Stimulated activated naive CD8-positive, alpha-beta T cell treated with anti-CD3 and anti-CD28 coated beads, Interleukin-15, amount 100 ng/mL, for 72 hours (primary cell): Measurements from ENCODE around the gene ELOF1.

ENCODE experiments used
- ATAC-seq: fragments of 150-1000 bp; cut with Tn5 transposase; 2 replicates; pipeline ENCODE4 v1.10.0; 2021; ENCODE audit warnings: mild to moderate bottlenecking, moderate library complexity
- DNase-seq, 2 donors: peaks; one replicate each; pipeline ENCODE4 v3.0.0; 2021 to 2022
- H3K27ac Mint-ChIP-seq, 2 donors: one replicate each; pipeline ENCODE4 v1.8.0; 2022; ENCODE audit warnings: mild to moderate bottlenecking in 2 of 2, mixed read lengths in 2 of 2, moderate library complexity in 2 of 2
- H3K27me3 Mint-ChIP-seq: one replicate; pipeline ENCODE4 v1.8.0; 2022; ENCODE audit warnings: mixed read lengths
- H3K4me1 Mint-ChIP-seq: one replicate; pipeline ENCODE4 v1.8.0; 2022; ENCODE audit warnings: mild to moderate bottlenecking, mixed read lengths
- H3K4me3 Mint-ChIP-seq, 2 donors: one replicate each; pipeline ENCODE4 v1.8.0; 2022; ENCODE audit warnings: mild to moderate bottlenecking in 2 of 2, mixed read lengths in 2 of 2, moderate library complexity in 1 of 2
- H3K9me3 Mint-ChIP-seq, 2 donors: one replicate each; pipeline ENCODE4 v1.8.0; 2022; ENCODE audit warnings: mixed read lengths in 2 of 2

ELOF1 gene

DNA sequence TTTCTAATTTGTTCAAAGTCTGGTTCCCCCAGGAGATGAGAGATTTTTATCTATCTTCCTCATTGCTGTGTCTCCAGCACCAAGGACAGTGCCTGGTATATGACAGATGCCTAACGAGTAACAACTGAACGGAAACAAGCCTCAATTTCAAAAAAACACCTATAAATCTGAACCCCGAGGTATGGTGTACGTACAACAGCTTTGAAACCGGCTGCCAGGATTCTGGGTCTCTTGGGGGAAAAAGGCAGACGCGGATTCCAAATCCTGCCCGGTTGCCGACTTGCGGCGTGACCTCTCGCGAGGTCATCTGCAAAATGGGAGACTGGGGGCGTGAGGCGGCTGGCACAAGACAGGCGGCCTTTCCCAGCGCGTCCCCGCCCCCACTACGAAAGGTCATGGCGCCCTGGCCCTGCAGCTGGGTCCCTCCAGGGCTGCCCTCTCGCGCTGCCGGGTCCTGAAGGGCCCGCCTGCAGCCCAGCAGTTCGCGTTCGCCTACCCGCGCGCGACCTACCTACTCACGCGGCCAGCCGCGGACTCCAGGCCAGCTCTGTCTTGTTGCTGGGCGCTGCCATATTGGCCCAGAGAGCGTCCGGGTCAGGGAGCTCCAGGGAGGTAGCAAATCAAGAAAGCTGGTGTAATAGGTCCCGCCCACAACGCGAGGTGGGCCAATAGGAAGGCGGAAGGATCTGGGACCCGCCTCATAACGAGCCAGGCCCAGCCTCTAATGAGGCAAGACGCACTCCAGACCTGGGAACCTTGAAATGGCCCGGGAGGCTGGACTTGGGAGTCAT is 30.3 kb downstream of the ELOF1 start, which contains the start of gene ECSIT:
Gene ECSIT, minus strand, starts transcription at position 584 of the 791 bp plus-strand sequence. CDS start 9,964 bp downstream, outside the sequence.
- no peaks in the 10 kb centered on the region for H3K27me3 Mint-ChIP-seq
- H3K4me1 Mint-ChIP-seq = peaks cover 31% of the 10 kb centered on the region
- no peaks in the 10 kb centered on the region for H3K9me3 Mint-ChIP-seq
- H3K27ac Mint-ChIP-seq = peak within 1 kb of the TSS; percentile 89 to 98
- peak within 1 kb of the TSS; percentile 85 to 96 for H3K4me3 Mint-ChIP-seq
- DNase-seq (peak; percentile 93 to 96), ATAC-seq (peak; percentile 98)

DNA sequence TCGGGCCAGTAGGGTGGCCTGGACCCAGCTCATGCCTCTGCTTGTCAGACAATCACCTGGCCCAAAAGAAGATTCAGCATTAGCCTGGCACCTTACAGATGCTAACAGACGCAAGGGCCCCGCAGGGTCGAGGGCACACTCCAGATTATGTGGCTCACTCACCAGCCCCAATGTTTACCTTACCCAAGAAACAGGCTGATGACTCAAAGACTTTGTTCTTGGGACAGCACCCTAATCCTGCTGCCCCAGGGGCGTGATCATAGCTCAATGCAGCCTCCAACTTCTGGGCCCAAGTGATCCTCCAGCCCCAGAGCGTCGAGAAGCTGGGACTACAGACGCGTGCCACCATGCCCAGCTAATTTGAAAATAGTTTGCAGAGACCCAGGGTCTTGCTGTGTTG is 39.9 kb downstream of the ELOF1 start:
- no peaks in the 10 kb centered on the region for H3K9me3 Mint-ChIP-seq
- ATAC-seq (no peak), DNase-seq (no peak)
- H3K4me1 Mint-ChIP-seq = no peaks in the 10 kb centered on the region
- H3K27ac Mint-ChIP-seq = no peak overlapping the region
- H3K4me3 Mint-ChIP-seq = no peak overlapping the region
- H3K27me3 Mint-ChIP-seq = no peaks in the 10 kb centered on the region

DNA sequence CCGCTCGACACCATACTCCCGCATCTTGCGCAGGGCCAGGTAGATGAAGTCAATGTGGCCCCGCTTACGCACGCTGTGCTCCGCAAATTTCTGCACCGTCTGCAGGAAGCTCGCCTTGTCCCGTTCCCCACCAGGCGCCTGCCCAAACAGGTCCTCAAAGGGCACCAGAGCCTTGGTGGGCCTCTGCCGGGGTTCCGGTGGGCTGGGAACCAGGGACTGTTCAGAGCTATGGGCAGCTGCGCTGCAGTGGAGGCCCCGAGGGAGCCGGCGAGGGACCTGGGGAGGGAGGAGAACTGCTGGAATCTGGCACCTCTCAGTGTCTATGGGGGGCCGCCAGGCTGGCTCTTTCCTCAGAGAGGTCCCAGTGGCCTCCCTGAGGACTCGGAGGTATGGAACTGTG is 45.1 kb downstream of the ELOF1 start:
- Mint-ChIP-seq H3K27me3 (no peaks in the 10 kb centered on the region), H3K27ac (no peak overlapping the region), H3K9me3 (no peaks in the 10 kb centered on the region), H3K4me1 (no peaks in the 10 kb centered on the region), H3K4me3 (no peak overlapping the region)
- DNase-seq (no peak), ATAC-seq (no peak)

DNA sequence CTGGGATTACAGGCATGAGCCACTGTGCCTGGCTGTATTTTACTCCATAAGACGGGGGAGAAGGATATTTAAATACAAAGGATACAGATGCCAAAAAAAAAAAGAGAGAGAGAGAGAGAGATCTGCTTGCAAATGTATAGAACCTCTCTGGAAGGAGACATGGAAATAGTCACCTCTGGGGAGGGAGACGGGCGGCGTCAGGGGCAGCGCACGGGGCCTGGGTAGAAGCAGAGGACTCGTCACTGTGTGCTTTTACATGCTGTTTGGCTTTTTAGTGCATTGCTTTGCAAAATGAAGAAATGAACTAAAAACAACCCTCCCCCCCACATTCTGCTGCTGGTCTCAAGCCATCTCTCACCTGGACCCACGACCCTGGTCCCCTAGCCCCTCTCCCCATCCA is 48.6 kb downstream of the ELOF1 start:
- Mint-ChIP-seq H3K27me3 (no peaks in the 10 kb centered on the region), H3K27ac (no peak overlapping the region), H3K4me1 (peaks cover 24% of the 10 kb centered on the region), H3K9me3 (no peaks in the 10 kb centered on the region), H3K4me3 (no peak overlapping the region)
- ATAC-seq (no peak), DNase-seq (no peak)

DNA sequence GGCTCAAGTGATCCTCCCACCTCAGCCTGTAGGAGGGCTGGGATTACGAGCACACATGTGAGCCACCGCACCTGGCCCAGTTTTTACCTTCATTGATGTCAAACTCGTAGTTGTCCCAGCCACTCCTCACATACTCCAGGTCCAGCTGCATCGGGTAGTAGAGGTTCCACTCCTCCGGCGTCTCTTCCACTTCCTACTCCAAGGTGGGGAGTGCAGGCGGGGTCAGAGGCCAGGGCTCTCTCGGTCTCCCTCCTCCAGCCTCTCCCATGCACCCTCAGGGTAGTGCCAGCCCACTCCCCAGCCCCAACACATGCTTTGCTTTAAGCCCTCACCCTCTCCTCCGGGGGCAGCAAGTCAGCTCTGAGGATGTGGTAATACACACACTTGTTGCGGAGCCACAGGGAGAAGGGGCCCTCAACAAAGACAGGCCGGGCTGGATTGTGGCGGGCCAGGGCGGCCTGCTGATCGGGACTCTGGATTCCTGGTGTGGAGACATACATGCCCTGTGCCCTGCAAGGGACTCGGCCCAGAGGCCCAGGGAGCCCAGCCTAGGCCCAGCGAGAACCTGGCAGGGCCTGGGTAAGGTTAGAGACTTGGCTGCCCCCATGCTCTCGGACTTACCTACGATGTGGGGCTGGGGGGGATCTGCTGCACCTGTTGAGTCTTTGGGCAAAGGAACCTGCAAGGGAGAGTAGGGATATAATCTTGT is 51.5 kb downstream of the ELOF1 start:
- Mint-ChIP-seq H3K27me3 (no peaks in the 10 kb centered on the region), H3K27ac (peak overlapping the region in 1 of 2 donors; percentile 40), H3K9me3 (no peaks in the 10 kb centered on the region), H3K4me3 (peak overlapping the region; percentile 96), H3K4me1 (peaks cover 38% of the 10 kb centered on the region)
- DNase-seq (no peak), ATAC-seq (no peak)

DNA sequence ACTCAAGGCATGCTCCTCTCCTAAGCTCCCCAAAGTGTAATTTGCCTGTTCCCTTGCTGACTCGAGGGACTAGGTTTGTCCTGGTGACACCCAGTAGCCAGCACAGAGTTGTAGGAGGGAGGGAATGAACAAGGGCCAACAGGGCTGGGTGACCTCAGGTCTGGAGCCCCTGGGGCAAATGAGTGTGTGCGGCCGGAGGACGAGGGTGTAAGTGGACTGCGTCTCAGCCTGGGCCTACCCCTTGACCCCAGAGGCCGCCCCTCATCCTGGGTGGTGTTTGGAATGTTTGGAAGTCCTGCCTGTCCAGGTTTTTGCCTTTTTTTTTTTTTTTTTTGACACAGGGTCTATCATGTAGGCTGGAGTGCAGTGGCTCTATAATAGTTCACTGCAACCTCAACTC is 52.1 kb downstream of the ELOF1 start:
- Mint-ChIP-seq H3K4me1 (peaks cover 38% of the 10 kb centered on the region), H3K27me3 (no peaks in the 10 kb centered on the region), H3K9me3 (no peaks in the 10 kb centered on the region), H3K4me3 (peak overlapping the region; percentile 96), H3K27ac (peak overlapping the region; percentile 47 to 74)
- ATAC-seq = no peak
- DNase-seq = no peak

DNA sequence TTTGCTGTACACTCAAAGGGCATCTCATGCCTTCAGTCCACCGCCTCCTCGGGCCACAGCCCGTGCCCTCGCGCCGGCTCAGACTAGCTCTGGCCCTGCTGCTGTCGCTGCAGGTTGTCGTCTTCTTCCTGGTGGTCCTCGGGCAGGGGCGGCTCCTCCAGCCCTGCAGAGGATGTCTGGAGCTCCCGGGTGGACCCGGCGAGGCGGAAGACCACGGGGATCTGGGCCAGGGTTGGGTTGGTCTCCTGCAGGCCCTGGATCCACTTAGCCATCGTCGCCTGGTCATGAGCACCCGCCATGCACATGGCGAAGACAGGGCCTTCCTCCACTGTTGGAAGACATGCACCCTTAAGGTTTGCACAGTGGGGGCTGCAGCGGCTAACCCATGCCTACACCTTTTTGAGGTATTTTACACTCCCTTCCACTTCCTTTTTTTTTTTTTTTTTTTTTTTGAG is 52.9 kb downstream of the ELOF1 start:
- no peaks in the 10 kb centered on the region for H3K9me3 Mint-ChIP-seq
- no peaks in the 10 kb centered on the region for H3K27me3 Mint-ChIP-seq
- H3K27ac Mint-ChIP-seq = peak overlapping the region; percentile 85 to 96
- no peak for DNase-seq
- peaks cover 38% of the 10 kb centered on the region for H3K4me1 Mint-ChIP-seq
- peak overlapping the region; percentile 96 for H3K4me3 Mint-ChIP-seq
- peak; percentile 35 for ATAC-seq

DNA sequence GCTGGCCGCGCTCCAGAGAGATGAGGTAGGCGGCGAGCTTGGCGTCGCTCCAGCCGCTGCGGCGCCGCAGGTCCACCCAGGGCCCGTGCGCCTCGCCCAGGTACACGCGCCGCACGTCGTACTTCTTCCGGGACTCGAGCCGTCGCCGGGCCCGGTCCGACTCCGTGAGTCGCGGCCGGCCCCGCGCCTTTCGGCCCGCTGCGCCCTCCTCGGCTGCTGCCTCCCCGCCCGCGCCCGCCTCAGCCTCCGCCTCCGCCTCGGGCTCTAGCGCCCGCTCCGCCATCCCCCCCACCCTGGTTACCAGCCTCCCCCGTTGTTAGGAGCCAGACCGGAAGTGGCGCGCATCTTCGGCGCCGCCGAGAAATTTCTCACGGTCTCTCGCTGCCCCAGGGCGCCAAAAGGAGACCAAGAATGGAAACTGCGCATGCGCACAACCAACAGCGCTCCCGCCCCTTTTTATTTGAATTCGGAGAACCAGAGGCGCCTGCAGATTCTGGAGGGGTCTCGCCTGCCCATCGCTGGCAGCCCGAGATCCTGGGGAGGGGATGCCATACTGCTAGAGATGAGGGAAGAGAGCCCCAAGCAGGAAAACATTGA is 53.4 kb downstream of the ELOF1 start, which contains the start of gene ZNF653:
Gene ZNF653, minus strand, starts transcription at position 336 of the 597 bp plus-strand sequence. Its CDS starts 53 bp downstream, at position 283.
- Mint-ChIP-seq H3K9me3 (no peaks in the 10 kb centered on the region), H3K4me1 (peaks cover 38% of the 10 kb centered on the region), H3K27ac (peak within 1 kb of the TSS; percentile 91 to 96), H3K4me3 (peak within 1 kb of the TSS; percentile 96), H3K27me3 (no peaks in the 10 kb centered on the region)
- ATAC-seq = peak; percentile 84
- DNase-seq = peak; percentile 94 to 95

DNA sequence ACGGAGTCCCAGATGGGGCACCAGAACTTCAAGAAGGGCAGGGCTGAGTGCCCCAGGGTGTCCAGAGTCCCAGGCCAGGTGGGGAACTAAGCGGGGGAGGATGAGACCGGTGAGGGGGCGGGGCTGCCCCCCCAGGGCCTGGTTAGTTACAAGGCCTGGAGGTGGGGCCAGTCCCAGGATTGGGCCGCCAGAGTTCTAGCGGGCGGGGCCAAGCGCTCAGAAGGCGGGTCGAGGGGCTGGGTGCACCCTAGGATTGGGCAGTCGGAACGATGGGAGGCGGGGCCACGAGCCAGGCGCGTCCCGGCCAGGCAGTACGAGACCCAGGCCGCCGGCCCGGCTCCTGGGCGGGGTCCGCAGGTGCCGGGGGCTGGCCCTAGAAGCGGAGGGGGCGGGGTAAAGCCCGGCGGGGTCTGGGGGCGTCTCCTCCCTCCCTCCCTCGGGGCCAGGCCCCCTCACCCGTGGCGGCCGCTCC is 54.0 kb downstream of the ELOF1 start:
- peak; percentile 93 to 96 for DNase-seq
- H3K27me3 Mint-ChIP-seq = no peaks in the 10 kb centered on the region
- no peaks in the 10 kb centered on the region for H3K9me3 Mint-ChIP-seq
- H3K27ac Mint-ChIP-seq = peak overlapping the region; percentile 91 to 96
- H3K4me1 Mint-ChIP-seq = peaks cover 41% of the 10 kb centered on the region
- H3K4me3 Mint-ChIP-seq = peak overlapping the region; percentile 91 to 96
- peak; percentile 95 for ATAC-seq

DNA sequence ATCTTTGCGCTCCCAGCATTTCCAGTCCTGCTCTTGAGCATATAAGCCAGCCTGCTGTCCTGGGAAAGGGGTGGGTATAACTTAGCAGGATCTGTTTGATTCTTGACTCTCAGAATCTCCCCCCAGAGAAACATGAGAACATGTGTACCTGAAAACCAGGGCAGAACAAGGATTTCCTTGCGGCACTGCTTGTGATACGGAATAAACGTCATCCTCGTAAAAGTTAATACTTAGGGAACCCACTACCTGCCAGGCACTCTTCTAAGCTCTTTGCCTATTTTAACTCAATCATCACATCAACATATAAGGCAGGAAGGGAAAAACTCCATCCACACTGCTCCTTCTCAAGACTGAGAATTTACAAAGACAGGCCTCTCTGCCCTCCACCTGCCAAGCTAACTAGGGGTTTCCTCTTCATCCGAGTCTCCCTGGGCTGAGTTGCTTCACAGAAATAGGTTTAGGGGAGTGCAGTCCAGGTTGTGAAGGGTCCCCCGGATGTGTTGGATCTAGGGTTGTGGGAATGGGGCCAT is 54.5 kb downstream of the ELOF1 start:
- DNase-seq = no peak

More for the DNA sequence above, 54.5 kb downstream of the ELOF1 start:
- Mint-ChIP-seq H3K27ac (peak overlapping the region; percentile 91 to 96), H3K27me3 (no peaks in the 10 kb centered on the region), H3K4me1 (peaks cover 45% of the 10 kb centered on the region), H3K4me3 (peak overlapping the region; percentile 91 to 96), H3K9me3 (no peaks in the 10 kb centered on the region)
- ATAC-seq = no peak
